Ishikawa (cell line): ENCODE measurements around the gene GDPD5.

Experiments used
- CEBPB ChIP-seq: IDR thresholded peaks from 2 replicates; pipeline ENCODE4 v1.6.1; 2012
- EGR1 ChIP-seq: IDR thresholded peaks from 2 replicates; pipeline ENCODE4 v1.6.1; 2012
- EP300 ChIP-seq: IDR thresholded peaks from 2 replicates; pipeline ENCODE4 v1.6.1; 2012; ENCODE audit warnings: borderline replicate concordance
- MAX ChIP-seq: IDR thresholded peaks from 2 replicates; pipeline ENCODE4 v1.6.1; 2012
- TAF1 ChIP-seq: IDR thresholded peaks from 2 replicates; pipeline ENCODE4 v1.6.1; 2012; ENCODE audit warnings: low read depth, mild to moderate bottlenecking
- TCF12 ChIP-seq: IDR thresholded peaks from 2 replicates; pipeline ENCODE4 v1.6.1; 2012; ENCODE audit warnings: low read depth
- ZBTB7A ChIP-seq: IDR thresholded peaks from 2 replicates; pipeline ENCODE4 v1.6.1; 2012; ENCODE audit warnings: low read depth

GRCh38 chr11:75530577-75530976 is 4.8 kb upstream of the GDPD5 start:
- TF ChIP-seq EGR1 (no peak), TCF12 (no peak), EP300 (no peak), TAF1 (no peak), CEBPB (no peak), MAX (no peak), ZBTB7A (no peak)
